Right lobe of liver (tissue), 6 donors: ENCODE results near the gene CLDN18. TPM values are rescaled to one million over a fixed set of nuclear protein-coding genes. Genes with fewer than 3 reads are reported as not detected.

ENCODE experiments used
- ATAC-seq, 4 donors: fragments of 200-7000 bp; cut with Tn5 transposase; one replicate each; pipeline ENCODE4 v1.9.1; 2020; ENCODE audit warnings: mild to moderate bottlenecking in 4 of 4, moderate library complexity in 4 of 4
- DNase-seq, 3 donors: peaks; one replicate each; pipeline ENCODE4 v3.0.0-alpha.2; 2020
- H3K27ac ChIP-seq, 3 donors: fragments of 200-600 bp; one replicate each; pipeline ENCODE4 v1.8.0; 2022
- H3K27me3 ChIP-seq, 2 donors: fragments of 200-600 bp; one replicate each; pipeline ENCODE4 v1.8.0; 2022
- H3K36me3 ChIP-seq, 4 donors: fragments of 200-600 bp; sonication (generic) in 1 of 4; one replicate each; pipeline versions ENCODE4 v1.5.1 to v1.8.0; 2017 to 2022; ENCODE audit warnings: control low read depth in 1 of 4
- H3K4me1 ChIP-seq, 4 donors: fragments of 200-600 bp; sonication (generic) in 1 of 4; one replicate each; pipeline versions ENCODE4 v1.5.1 to v1.8.0; 2017 to 2022; ENCODE audit warnings: control low read depth in 1 of 4
- H3K4me3 ChIP-seq, 3 donors: fragments of 200-600 bp; one replicate each; pipeline ENCODE4 v1.8.0; 2022
- H3K9me3 ChIP-seq, 4 donors: fragments of 200-600 bp; sonication (generic) in 1 of 4; one replicate each; pipeline versions ENCODE4 v1.5.1 to v1.8.0; 2017 to 2022; ENCODE audit warnings: control low read depth in 1 of 4
- POLR2A ChIP-seq: fragments of 450-650 bp; IDR thresholded peaks from one replicate; pipeline ENCODE4 v1.6.1; 2017; ENCODE audit warnings: antibody characterized with exemption, mild to moderate bottlenecking
- WGBS: methylation state at CpG from one replicate; pipeline ENCODE4 v1.1.6; 2018; ENCODE audit warnings: low coverage, low lambda C conversion rate; ENCODE audit not compliant: insufficient coverage; ENCODE audit errors: missing lambda C conversion rate; 5-methylcytosine and 5-hydroxymethylcytosine counted together
- intact Hi-C, 2 donors: fragments of 100-400 bp; cut with DNase I; formaldehyde crosslinking; loops; one replicate each; pipeline versions ENCODE4 v1.11.2 to v1.14.1; 2022
- total RNA-seq, 6 experiments: library from RNA; depleted of rRNA in 2 of 6; stranded (reverse); fragments of >200 nt in 2 of 6; fragmentation: NEBNext Ultra II Directional in 3 of 6; extraction: Animal tissue kit (Norgen Biotek cat#: 25700) in 3 of 6; gene quantifications; one replicate each; pipeline versions ENCODE4 v1.1.0 to v1.2.4, GENCODE V29; 2016 to 2023
- TF ChIP-seq, protein P1 (sequence below), 4 donors: fragments of 200-600 bp in 3 of 4; fragments of 450-650 bp in 1 of 4; IDR thresholded peaks; one replicate each; pipeline versions ENCODE4 v1.5.1 to v1.8.0; 2016 to 2022; ENCODE audit warnings: antibody characterized with exemption in 4 of 4, mild to moderate bottlenecking in 2 of 4
- donor health status: DM: no; HTN: yes; CAD: no.
- donor health status: DM: no; HTN: no; CAD: no.
- donor health status: DM: no; HTN: no; CAD: no.
- donor health status: DM: no; HTN: yes; CAD: no.
- donor health status: DM: no; HTN: yes; CAD: no.

The CLDN18 gene
- total RNA-seq, 6 experiments from 2014 or later, result not detected

DNA sequence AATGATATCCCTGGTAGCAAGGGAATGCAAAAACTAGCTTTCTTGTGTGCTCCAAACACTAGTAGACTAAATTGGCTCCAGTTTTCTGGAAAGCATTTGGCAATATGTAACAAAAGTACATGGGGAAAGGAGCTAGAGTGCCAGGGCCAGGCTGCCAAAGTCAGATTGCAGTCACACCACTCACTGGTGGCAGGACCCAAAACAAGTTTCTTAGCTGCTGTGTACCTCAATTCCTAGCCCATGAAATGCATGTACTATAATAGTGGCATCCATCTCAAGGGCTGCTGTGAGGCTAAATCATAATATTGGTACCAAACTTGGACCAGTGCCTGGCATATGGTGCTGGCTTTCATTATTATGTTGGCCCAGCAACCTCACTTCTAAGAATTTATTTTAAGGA is 49.3 kb downstream of the CLDN18 start:
- ATAC-seq, result no peak
- TF ChIP-seq, protein P1, sequence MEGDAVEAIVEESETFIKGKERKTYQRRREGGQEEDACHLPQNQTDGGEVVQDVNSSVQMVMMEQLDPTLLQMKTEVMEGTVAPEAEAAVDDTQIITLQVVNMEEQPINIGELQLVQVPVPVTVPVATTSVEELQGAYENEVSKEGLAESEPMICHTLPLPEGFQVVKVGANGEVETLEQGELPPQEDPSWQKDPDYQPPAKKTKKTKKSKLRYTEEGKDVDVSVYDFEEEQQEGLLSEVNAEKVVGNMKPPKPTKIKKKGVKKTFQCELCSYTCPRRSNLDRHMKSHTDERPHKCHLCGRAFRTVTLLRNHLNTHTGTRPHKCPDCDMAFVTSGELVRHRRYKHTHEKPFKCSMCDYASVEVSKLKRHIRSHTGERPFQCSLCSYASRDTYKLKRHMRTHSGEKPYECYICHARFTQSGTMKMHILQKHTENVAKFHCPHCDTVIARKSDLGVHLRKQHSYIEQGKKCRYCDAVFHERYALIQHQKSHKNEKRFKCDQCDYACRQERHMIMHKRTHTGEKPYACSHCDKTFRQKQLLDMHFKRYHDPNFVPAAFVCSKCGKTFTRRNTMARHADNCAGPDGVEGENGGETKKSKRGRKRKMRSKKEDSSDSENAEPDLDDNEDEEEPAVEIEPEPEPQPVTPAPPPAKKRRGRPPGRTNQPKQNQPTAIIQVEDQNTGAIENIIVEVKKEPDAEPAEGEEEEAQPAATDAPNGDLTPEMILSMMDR (IDR thresholded peaks at IDR 0.05), result no peak
- H3K27me3 ChIP-seq, result no peaks in the 10 kb centered on the region
- H3K4me3 ChIP-seq, result no peak overlapping the region
- no peak for DNase-seq
- H3K36me3 ChIP-seq, result no peaks in the 10 kb centered on the region
- intact Hi-C loops, result no loop called here
- H3K9me3 ChIP-seq, result no peaks in the 10 kb centered on the region
- no peak overlapping the region for H3K27ac ChIP-seq
- no peaks in the 10 kb centered on the region for H3K4me1 ChIP-seq

DNA sequence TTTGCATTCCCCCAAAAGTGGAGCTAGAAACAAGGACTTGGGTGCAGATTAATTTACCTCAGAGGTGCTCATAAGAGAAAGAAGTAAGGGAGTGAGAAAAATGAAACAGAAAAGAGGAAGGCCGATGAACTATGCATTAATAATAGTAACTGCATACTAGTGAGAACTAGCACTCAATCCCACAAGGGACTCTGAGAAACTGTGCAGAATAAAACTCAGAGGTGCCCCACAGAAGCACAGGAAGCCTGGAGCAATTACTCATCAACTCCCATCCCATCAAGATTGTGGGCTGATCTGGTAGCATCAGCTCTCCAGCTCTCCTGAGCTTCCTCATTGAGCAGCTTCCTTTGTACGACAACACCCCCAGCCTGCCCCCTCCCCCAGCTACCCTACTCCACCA is 50.8 kb downstream of the CLDN18 start:
- Histone ChIP-seq H3K27me3 (no peaks in the 10 kb centered on the region), H3K36me3 (no peaks in the 10 kb centered on the region), H3K4me1 (no peaks in the 10 kb centered on the region), H3K4me3 (no peak overlapping the region), H3K27ac (no peak overlapping the region), H3K9me3 (no peaks in the 10 kb centered on the region)
- 91% methylated on average over 1 of the region's 2 CpGs for WGBS
- DNase-seq (no peak), ATAC-seq (no peak)
- intact Hi-C loops, result no loop called here
- TF ChIP-seq POLR2A, result no peak
- TF ChIP-seq, protein P1 (IDR thresholded peaks at IDR 0.05), result no peak

DNA sequence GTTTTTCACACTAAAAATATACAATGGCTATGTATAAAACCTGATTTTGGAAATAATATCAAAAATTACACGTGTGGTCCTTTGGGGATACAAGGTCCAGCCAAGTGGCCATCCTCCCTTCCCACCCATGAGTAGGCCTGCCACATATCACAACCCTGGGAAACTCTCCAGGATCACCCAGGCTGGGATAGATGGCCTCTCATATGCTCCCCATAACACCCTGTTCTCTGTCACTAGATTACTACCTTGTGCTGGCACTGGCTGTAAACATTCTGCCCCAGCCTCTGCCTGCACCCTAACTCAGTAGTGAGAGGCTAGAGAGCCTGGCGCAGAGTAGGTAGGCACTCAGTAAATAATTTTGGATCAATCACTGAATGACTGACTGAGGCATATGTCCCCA is 52.1 kb downstream of the CLDN18 start:
- no peak overlapping the region for H3K4me3 ChIP-seq
- no peak overlapping the region for H3K27ac ChIP-seq
- no peaks in the 10 kb centered on the region for H3K4me1 ChIP-seq
- TF ChIP-seq POLR2A, result no peak
- TF ChIP-seq, protein P1 (IDR thresholded peaks at IDR 0.05), result no peak
- intact Hi-C loops, result no loop called here
- H3K36me3 ChIP-seq, result no peaks in the 10 kb centered on the region
- no peak for DNase-seq
- H3K9me3 ChIP-seq, result no peaks in the 10 kb centered on the region
- H3K27me3 ChIP-seq, result no peaks in the 10 kb centered on the region
- ATAC-seq, result no peak
- 79% methylated on average over 1 of the region's 2 CpGs for WGBS

DNA sequence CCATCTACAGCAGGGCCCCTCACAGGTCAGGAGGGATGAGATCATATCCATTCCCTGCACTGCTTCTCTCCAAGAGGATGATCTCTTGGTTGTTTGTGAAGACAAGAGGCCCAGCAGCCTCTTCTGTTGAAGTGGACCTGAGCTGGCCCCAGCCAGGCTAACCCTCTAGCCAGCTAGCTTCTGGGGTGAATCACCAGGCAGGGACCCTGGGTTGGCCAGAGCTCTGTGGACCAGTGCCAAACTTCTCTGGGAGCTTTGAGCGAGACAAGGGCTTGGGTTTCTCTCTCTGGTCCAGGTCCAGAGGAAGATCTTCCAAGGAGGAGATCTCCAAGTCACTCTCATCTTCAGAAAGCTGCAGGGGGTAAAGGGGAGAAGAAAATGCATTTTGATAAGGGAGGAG is 52.7 kb downstream of the CLDN18 start:
- no peak overlapping the region for H3K27ac ChIP-seq
- no peak for ATAC-seq
- 50% methylated on average over 1 of the region's 1 CpG for WGBS
- no peak for DNase-seq
- H3K4me1 ChIP-seq, result no peaks in the 10 kb centered on the region
- TF ChIP-seq POLR2A, result no peak
- TF ChIP-seq, protein P1 (IDR thresholded peaks at IDR 0.05), result no peak
- intact Hi-C loops, result no loop called here
- H3K36me3 ChIP-seq, result no peaks in the 10 kb centered on the region
- no peak overlapping the region for H3K4me3 ChIP-seq
- no peaks in the 10 kb centered on the region for H3K9me3 ChIP-seq
- H3K27me3 ChIP-seq, result no peaks in the 10 kb centered on the region

DNA sequence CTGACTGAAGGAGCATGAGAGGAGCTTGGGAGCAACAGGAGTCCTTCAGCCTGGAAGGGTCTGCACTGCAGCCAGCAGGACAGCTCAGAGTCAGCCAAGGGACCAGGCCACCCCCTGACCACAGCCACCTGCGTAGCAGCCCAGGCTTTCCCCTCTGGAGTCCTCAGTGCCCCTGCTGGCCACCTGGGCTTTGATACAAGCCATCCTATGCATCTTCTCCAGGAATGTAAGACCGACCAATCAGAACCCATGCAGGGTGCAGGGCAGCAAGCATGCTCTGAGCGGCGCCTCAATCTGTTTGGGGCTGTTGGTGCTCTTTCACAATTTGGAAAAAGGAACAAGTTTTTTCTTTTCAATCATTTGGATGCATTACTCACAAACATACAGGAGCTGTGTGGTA is 53.5 kb downstream of the CLDN18 start:
- WGBS, result 52% methylated on average over 3 of the region's 4 CpGs
- Histone ChIP-seq H3K4me3 (no peak overlapping the region), H3K9me3 (no peaks in the 10 kb centered on the region), H3K4me1 (no peaks in the 10 kb centered on the region), H3K36me3 (no peaks in the 10 kb centered on the region), H3K27ac (no peak overlapping the region), H3K27me3 (no peaks in the 10 kb centered on the region)
- no peak for TF ChIP-seq POLR2A
- TF ChIP-seq, protein P1 (IDR thresholded peaks at IDR 0.05), result no peak
- intact Hi-C loops, result no loop called here
- ATAC-seq (no peak), DNase-seq (no peak)
